ENCODE measurements around the gene RPL19. TPM values are rescaled to one million over a fixed set of nuclear protein-coding genes. Genes with fewer than 3 reads are reported as not detected.
"Not testable (repeated sequence)": the region's sequence is repeated elsewhere in the genome, so short reads cannot be mapped to it uniquely, and the experiment has no call there.

Gene RPL19
- total RNA-seq, 1 donor from 2014 or later = 1,851 TPM

DNA sequence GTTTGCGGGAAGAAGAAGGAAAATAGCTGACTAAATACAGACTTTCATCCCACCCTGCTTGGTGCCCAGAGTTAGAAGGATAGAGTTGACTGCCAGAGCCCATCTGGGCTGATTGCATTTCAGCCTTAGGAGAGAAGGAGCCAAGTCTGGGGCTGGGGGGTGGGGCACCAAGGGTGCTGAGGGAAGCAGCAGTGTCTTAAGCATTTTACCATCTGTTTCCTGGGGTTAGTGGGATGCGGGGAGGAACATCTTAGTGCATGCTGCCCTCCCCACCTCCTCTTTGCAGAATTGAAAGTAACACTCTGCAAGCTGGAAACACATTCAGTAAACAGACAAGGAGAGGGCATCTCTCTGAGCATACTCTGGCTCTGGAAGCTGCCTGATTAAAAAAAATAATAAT lies 32.6 kb upstream of the RPL19 start:
- peaks cover 3% of the 10 kb centered on the region for H3K36me3 Mint-ChIP-seq (ENCODE audit: low read depth, unreplicated experiment)
- H3K27ac Mint-ChIP-seq (ENCODE audit: unreplicated experiment) = no peak overlapping the region
- no peak for TF ChIP-seq CTCF (IDR thresholded peaks at IDR 0.05; ENCODE audit: unreplicated experiment)
- no peaks in the 10 kb centered on the region for H3K9me3 Mint-ChIP-seq (ENCODE audit: unreplicated experiment)
- DNase-seq (ENCODE audit: low spot score) = no peak
- peak overlapping the region; percentile 7 for H3K4me3 Mint-ChIP-seq (ENCODE audit: unreplicated experiment)
- peaks cover 14% of the 10 kb centered on the region for H3K27me3 Mint-ChIP-seq (ENCODE audit: unreplicated experiment)
- peaks cover 16% of the 10 kb centered on the region for H3K4me1 Mint-ChIP-seq (ENCODE audit: unreplicated experiment)

DNA sequence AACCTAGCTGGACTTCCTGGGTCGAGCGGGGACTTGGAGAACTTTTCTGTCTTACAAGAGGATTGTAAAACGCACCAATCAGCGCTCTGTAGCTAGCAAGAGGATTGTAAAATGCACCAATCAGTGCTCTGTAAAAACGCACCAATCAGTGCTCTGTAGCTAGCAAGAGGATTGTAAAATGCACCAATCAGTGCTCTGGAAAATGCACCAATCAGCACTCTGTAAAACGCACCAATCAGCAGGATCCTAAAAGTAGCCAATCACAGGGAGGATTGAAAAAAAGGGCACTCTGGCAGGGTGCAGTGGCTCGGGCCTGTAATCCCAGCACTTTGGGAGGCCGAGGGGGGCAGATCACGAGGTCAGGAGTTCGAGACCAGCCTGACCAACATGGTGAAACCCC lies 31.6 kb upstream of the RPL19 start:
- H3K9me3 Mint-ChIP-seq (ENCODE audit: unreplicated experiment); H3K36me3 Mint-ChIP-seq (ENCODE audit: low read depth, unreplicated experiment); H3K27ac Mint-ChIP-seq (ENCODE audit: unreplicated experiment); DNase-seq (ENCODE audit: low spot score); H3K4me3 Mint-ChIP-seq (ENCODE audit: unreplicated experiment): not testable (repeated sequence)
- Mint-ChIP-seq H3K4me1 (ENCODE audit: unreplicated experiment) (peaks cover 16% of the 10 kb centered on the region), H3K27me3 (ENCODE audit: unreplicated experiment) (peaks cover 14% of the 10 kb centered on the region)

- Mint-ChIP-seq H3K4me1 (ENCODE audit: unreplicated experiment) (peaks cover 16% of the 10 kb centered on the region), H3K27ac (ENCODE audit: unreplicated experiment) (no peak overlapping the region), H3K9me3 (ENCODE audit: unreplicated experiment) (no peaks in the 10 kb centered on the region), H3K4me3 (ENCODE audit: unreplicated experiment) (no peak overlapping the region), H3K27me3 (ENCODE audit: unreplicated experiment) (peaks cover 14% of the 10 kb centered on the region), H3K36me3 (ENCODE audit: low read depth, unreplicated experiment) (peaks cover 3% of the 10 kb centered on the region)
- no peak for TF ChIP-seq CTCF (IDR thresholded peaks at IDR 0.05; ENCODE audit: unreplicated experiment)
- DNase-seq (ENCODE audit: low spot score) = no peak
These were observed 31.0 kb upstream of the RPL19 start for GRCh38 chr17:39169101-39169500.

- Mint-ChIP-seq H3K27me3 (ENCODE audit: unreplicated experiment) (peaks cover 13% of the 10 kb centered on the region), H3K27ac (ENCODE audit: unreplicated experiment) (no peak overlapping the region), H3K4me1 (ENCODE audit: unreplicated experiment) (peaks cover 14% of the 10 kb centered on the region), H3K4me3 (ENCODE audit: unreplicated experiment) (no peak overlapping the region), H3K9me3 (ENCODE audit: unreplicated experiment) (no peaks in the 10 kb centered on the region), H3K36me3 (ENCODE audit: low read depth, unreplicated experiment) (peaks cover 3% of the 10 kb centered on the region)
- no peak for TF ChIP-seq CTCF (IDR thresholded peaks at IDR 0.05; ENCODE audit: unreplicated experiment)
- no peak for DNase-seq (ENCODE audit: low spot score)
These were observed 30.6 kb upstream of the RPL19 start for GRCh38 chr17:39169518-39169917.

- TF ChIP-seq CTCF (IDR thresholded peaks at IDR 0.05; ENCODE audit: unreplicated experiment) = no peak
- H3K27me3 Mint-ChIP-seq (ENCODE audit: unreplicated experiment) = peaks cover 10% of the 10 kb centered on the region
- DNase-seq (ENCODE audit: low spot score) = no peak
- H3K9me3 Mint-ChIP-seq (ENCODE audit: unreplicated experiment) = no peaks in the 10 kb centered on the region
- no peak overlapping the region for H3K4me3 Mint-ChIP-seq (ENCODE audit: unreplicated experiment)
- no peak overlapping the region for H3K27ac Mint-ChIP-seq (ENCODE audit: unreplicated experiment)
- peaks cover 11% of the 10 kb centered on the region for H3K4me1 Mint-ChIP-seq (ENCODE audit: unreplicated experiment)
- peaks cover 3% of the 10 kb centered on the region for H3K36me3 Mint-ChIP-seq (ENCODE audit: low read depth, unreplicated experiment)
These were observed 30.0 kb upstream of the RPL19 start for GRCh38 chr17:39170109-39170508.

DNA sequence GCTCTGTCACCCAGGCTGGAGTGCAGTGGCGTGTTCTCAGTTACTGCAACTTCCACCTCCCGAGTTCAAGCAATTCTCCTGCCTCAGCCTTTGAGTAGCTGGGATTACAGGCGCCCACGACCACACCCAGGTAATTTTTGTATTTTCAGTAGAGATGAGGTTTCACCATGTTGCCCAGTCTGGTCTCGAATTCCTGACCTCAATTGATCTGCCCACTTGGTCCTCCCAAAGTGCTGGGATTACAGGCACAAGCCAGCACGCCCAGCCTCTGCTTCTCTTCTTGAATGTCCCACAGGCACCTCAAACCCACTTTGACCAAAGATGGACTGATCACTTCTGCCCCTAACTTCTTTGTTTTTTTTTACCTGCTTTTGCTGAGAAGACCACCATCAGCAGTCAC lies 29.5 kb upstream of the RPL19 start:
- DNase-seq (ENCODE audit: low spot score) = no peak
- H3K27me3 Mint-ChIP-seq (ENCODE audit: unreplicated experiment) = peaks cover 10% of the 10 kb centered on the region
- H3K27ac Mint-ChIP-seq (ENCODE audit: unreplicated experiment) = no peak overlapping the region
- no peak for TF ChIP-seq CTCF (IDR thresholded peaks at IDR 0.05; ENCODE audit: unreplicated experiment)
- H3K9me3 Mint-ChIP-seq (ENCODE audit: unreplicated experiment) = no peaks in the 10 kb centered on the region
- H3K4me1 Mint-ChIP-seq (ENCODE audit: unreplicated experiment) = peaks cover 11% of the 10 kb centered on the region
- no peak overlapping the region for H3K4me3 Mint-ChIP-seq (ENCODE audit: unreplicated experiment)
- peaks cover 4% of the 10 kb centered on the region for H3K36me3 Mint-ChIP-seq (ENCODE audit: low read depth, unreplicated experiment)

Measured in endothelial cell (in vitro differentiated cells).